Measurements from ENCODE around the gene TRIP10. TPM values are rescaled to one million over a fixed set of nuclear protein-coding genes. Genes with fewer than 3 reads are reported as not detected.

The TRIP10 gene
- total and polyA plus RNA-seq, 2 of the 8 experiments (the other 6 are each of a cell fraction or from before 2014, with no cell fraction given), result 27.8 to 69.5 TPM

GRCh38 chr19:6714749-6715555, 24.5 kb upstream of the TRIP10 start (continued):
- TF ChIP-seq, protein P1, sequence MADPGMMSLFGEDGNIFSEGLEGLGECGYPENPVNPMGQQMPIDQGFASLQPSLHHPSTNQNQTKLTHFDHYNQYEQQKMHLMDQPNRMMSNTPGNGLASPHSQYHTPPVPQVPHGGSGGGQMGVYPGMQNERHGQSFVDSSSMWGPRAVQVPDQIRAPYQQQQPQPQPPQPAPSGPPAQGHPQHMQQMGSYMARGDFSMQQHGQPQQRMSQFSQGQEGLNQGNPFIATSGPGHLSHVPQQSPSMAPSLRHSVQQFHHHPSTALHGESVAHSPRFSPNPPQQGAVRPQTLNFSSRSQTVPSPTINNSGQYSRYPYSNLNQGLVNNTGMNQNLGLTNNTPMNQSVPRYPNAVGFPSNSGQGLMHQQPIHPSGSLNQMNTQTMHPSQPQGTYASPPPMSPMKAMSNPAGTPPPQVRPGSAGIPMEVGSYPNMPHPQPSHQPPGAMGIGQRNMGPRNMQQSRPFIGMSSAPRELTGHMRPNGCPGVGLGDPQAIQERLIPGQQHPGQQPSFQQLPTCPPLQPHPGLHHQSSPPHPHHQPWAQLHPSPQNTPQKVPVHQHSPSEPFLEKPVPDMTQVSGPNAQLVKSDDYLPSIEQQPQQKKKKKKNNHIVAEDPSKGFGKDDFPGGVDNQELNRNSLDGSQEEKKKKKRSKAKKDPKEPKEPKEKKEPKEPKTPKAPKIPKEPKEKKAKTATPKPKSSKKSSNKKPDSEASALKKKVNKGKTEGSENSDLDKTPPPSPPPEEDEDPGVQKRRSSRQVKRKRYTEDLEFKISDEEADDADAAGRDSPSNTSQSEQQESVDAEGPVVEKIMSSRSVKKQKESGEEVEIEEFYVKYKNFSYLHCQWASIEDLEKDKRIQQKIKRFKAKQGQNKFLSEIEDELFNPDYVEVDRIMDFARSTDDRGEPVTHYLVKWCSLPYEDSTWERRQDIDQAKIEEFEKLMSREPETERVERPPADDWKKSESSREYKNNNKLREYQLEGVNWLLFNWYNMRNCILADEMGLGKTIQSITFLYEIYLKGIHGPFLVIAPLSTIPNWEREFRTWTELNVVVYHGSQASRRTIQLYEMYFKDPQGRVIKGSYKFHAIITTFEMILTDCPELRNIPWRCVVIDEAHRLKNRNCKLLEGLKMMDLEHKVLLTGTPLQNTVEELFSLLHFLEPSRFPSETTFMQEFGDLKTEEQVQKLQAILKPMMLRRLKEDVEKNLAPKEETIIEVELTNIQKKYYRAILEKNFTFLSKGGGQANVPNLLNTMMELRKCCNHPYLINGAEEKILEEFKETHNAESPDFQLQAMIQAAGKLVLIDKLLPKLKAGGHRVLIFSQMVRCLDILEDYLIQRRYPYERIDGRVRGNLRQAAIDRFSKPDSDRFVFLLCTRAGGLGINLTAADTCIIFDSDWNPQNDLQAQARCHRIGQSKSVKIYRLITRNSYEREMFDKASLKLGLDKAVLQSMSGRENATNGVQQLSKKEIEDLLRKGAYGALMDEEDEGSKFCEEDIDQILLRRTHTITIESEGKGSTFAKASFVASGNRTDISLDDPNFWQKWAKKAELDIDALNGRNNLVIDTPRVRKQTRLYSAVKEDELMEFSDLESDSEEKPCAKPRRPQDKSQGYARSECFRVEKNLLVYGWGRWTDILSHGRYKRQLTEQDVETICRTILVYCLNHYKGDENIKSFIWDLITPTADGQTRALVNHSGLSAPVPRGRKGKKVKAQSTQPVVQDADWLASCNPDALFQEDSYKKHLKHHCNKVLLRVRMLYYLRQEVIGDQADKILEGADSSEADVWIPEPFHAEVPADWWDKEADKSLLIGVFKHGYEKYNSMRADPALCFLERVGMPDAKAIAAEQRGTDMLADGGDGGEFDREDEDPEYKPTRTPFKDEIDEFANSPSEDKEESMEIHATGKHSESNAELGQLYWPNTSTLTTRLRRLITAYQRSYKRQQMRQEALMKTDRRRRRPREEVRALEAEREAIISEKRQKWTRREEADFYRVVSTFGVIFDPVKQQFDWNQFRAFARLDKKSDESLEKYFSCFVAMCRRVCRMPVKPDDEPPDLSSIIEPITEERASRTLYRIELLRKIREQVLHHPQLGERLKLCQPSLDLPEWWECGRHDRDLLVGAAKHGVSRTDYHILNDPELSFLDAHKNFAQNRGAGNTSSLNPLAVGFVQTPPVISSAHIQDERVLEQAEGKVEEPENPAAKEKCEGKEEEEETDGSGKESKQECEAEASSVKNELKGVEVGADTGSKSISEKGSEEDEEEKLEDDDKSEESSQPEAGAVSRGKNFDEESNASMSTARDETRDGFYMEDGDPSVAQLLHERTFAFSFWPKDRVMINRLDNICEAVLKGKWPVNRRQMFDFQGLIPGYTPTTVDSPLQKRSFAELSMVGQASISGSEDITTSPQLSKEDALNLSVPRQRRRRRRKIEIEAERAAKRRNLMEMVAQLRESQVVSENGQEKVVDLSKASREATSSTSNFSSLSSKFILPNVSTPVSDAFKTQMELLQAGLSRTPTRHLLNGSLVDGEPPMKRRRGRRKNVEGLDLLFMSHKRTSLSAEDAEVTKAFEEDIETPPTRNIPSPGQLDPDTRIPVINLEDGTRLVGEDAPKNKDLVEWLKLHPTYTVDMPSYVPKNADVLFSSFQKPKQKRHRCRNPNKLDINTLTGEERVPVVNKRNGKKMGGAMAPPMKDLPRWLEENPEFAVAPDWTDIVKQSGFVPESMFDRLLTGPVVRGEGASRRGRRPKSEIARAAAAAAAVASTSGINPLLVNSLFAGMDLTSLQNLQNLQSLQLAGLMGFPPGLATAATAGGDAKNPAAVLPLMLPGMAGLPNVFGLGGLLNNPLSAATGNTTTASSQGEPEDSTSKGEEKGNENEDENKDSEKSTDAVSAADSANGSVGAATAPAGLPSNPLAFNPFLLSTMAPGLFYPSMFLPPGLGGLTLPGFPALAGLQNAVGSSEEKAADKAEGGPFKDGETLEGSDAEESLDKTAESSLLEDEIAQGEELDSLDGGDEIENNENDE (IDR thresholded peaks at IDR 0.05; ENCODE audit: insufficient replicate concordance, low read length), result no peak
- no peak for TF ChIP-seq GABPA (IDR thresholded peaks at IDR 0.05; ENCODE audit: borderline replicate concordance, insufficient read depth, low read length)
- no peak for TF ChIP-seq BCL11A (IDR thresholded peaks at IDR 0.05; ENCODE audit: low read depth in 2 of 2, low read length in 2 of 2)
